ENCODE results near the gene IRGQ. TPM values are rescaled to one million over a fixed set of nuclear protein-coding genes. Genes with fewer than 3 reads are reported as not detected.

Gene IRGQ
- total RNA-seq, 1 experiment from 2014 or later, result 26.5 TPM

DNA sequence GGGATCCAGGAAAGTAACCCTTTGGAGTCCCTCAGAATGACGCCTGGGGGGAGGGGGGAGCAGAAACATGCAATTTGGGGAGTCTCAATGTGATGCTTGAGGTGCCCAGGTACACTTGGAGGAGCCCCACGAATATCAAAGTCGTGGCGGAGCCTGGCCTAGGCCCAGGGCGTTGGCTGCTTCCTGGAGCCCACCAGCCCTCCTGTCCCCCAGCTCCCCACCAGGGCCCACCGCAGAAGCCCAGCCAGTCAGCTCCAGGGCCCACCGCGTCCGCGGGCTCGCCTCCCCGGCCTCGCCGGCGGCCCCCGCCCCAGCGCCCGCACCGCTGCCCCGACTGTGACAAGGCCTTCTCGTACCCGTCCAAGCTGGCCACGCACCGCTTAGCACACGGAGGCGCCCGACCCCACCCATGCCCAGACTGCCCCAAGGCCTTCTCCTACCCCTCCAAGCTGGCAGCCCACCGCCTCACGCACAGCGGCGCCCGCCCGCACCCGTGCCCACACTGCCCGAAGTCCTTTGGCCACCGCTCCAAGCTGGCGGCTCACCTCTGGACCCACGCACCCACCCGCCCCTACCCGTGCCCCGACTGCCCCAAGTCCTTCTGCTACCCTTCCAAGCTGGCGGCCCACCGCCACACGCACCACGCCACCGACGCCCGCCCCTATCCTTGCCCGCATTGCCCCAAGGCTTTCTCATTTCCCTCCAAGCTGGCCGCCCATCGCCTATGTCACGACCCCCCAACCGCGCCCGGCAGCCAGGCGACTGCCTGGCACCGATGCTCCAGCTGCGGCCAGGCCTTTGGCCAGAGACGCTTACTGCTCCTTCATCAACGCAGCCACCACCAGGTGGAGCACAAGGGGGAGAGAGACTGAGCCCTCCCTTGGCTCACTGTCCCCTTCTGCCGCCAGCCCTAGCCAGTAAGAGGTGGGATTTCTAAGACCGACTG lies 60.8 kb downstream of the IRGQ start:
- no peak overlapping the region for H3K27ac Mint-ChIP-seq (ENCODE audit: low read depth, unreplicated experiment)
- CTCF ChIA-PET, result interaction anchor here (0.6 to 2.7 kb wide), 8 partner anchors 16 to 133 kb away, joined by 3 to 19 read pairs (median 6); no protein-coding TSS in a partner anchor
- TF ChIP-seq, protein P1, sequence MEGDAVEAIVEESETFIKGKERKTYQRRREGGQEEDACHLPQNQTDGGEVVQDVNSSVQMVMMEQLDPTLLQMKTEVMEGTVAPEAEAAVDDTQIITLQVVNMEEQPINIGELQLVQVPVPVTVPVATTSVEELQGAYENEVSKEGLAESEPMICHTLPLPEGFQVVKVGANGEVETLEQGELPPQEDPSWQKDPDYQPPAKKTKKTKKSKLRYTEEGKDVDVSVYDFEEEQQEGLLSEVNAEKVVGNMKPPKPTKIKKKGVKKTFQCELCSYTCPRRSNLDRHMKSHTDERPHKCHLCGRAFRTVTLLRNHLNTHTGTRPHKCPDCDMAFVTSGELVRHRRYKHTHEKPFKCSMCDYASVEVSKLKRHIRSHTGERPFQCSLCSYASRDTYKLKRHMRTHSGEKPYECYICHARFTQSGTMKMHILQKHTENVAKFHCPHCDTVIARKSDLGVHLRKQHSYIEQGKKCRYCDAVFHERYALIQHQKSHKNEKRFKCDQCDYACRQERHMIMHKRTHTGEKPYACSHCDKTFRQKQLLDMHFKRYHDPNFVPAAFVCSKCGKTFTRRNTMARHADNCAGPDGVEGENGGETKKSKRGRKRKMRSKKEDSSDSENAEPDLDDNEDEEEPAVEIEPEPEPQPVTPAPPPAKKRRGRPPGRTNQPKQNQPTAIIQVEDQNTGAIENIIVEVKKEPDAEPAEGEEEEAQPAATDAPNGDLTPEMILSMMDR (IDR thresholded peaks at IDR 0.05; ENCODE audit: unreplicated experiment), result peak; percentile 40
- intact Hi-C loops (cut with micrococcal nuclease), result loop anchor here (10.0 kb wide), 1 partner anchor 130 kb away; no protein-coding TSS in a partner anchor
- H3K9me3 Mint-ChIP-seq (ENCODE audit: unreplicated experiment), result peaks cover 13% of the 10 kb centered on the region
- H3K4me1 Mint-ChIP-seq (ENCODE audit: insufficient read depth, unreplicated experiment), result peaks cover under 1% of the 10 kb centered on the region
- DNase-seq (ENCODE audit: unreplicated experiment), result peak; percentile 23
- POLR2A ChIA-PET, result interaction anchor here (0.6 to 1.8 kb wide), 6 partner anchors 9 to 219 kb away, joined by 3 to 5 read pairs (median 4); partner anchors contain the start of genes IRGQ, PLAUR, SMG9 and ZNF576
- no peaks in the 10 kb centered on the region for H3K27me3 Mint-ChIP-seq (ENCODE audit: insufficient read depth, unreplicated experiment)
- BruUV-seq (replicated peaks), result no TSS peak
- peaks cover 3% of the 10 kb centered on the region for H3K36me3 Mint-ChIP-seq (ENCODE audit: insufficient read depth, unreplicated experiment)
- no peak overlapping the region for H3K4me3 Mint-ChIP-seq (ENCODE audit: unreplicated experiment)

Other genes with a start within 250 kb of the IRGQ start
- 0.26 and 0.96 TPM in 2 replicates for gene CD177, start 242.4 kb downstream of the IRGQ start, total RNA-seq (2022)
- gene TEX101, start 181.2 kb downstream of the IRGQ start, total RNA-seq (2022), result not detected in 2 replicates
- gene LYPD3, start 130.5 kb downstream of the IRGQ start, total RNA-seq (2022), result 2.5 and 3.1 TPM in 2 replicates
- 9.9 and 11.8 TPM in 2 replicates for gene PHLDB3, start 91.4 kb downstream of the IRGQ start, total RNA-seq (2022)
- 78.0 and 94.4 TPM in 2 replicates for gene ETHE1, start 68.9 kb downstream of the IRGQ start, total RNA-seq (2022)
- 0.81 and 1.1 TPM in 2 replicates for gene ZNF575, start 62.9 kb downstream of the IRGQ start, total RNA-seq (2022)
- 18.0 and 20.6 TPM in 2 replicates for gene XRCC1, start 20.6 kb downstream of the IRGQ start, total RNA-seq (2022)
- 0.74 TPM in 1 of 2 replicates, not detected in the other for gene PINLYP, start 20.3 kb downstream of the IRGQ start, total RNA-seq (2022)
- gene ZNF576, start 461 bp upstream of the IRGQ start, total RNA-seq (2022), result 13.2 and 18.4 TPM in 2 replicates
- 0.28 and 0.88 TPM in 2 replicates for gene SRRM5, start 16.0 kb upstream of the IRGQ start, total RNA-seq (2022)
- 18.6 and 23.3 TPM in 2 replicates for gene ZNF428, start 23.5 kb upstream of the IRGQ start, total RNA-seq (2022)
- 3.2 and 3.8 TPM in 2 replicates for gene CADM4, start 43.7 kb upstream of the IRGQ start, total RNA-seq (2022)
- 14.0 and 32.2 TPM in 2 replicates for gene PLAUR, start 74.0 kb upstream of the IRGQ start, total RNA-seq (2022)
- gene IRGC, start 119.9 kb upstream of the IRGQ start, total RNA-seq (2022), result not detected in 2 replicates
- gene SMG9, start 158.8 kb upstream of the IRGQ start, total RNA-seq (2022), result 76.0 and 76.4 TPM in 2 replicates
- 34.2 and 45.9 TPM in 2 replicates for gene KCNN4, start 184.8 kb upstream of the IRGQ start, total RNA-seq (2022)
- 0.21 and 0.47 TPM in 2 replicates for gene LYPD5, start 206.3 kb upstream of the IRGQ start, total RNA-seq (2022)
- 14.7 and 15.4 TPM in 2 replicates for gene ZNF283, start 231.2 kb upstream of the IRGQ start, total RNA-seq (2022)